Thoracic aorta (tissue), 2 donors: ENCODE measurements around the gene OR1I1. TPM values are rescaled to one million over a fixed set of nuclear protein-coding genes. Genes with fewer than 3 reads are reported as not detected.

ENCODE experiments used
- ATAC-seq: fragments of 150-250 bp; one replicate; pipeline ENCODE4 v1.8.0; 2017; ENCODE audit warnings: low read depth; ENCODE audit not compliant: insufficient number of reproducible peaks, low FRiP score
- DNase-seq: peaks from one replicate; pipeline ENCODE4 v3.0.0-alpha.2; 2020; ENCODE audit warnings: low spot score
- H3K27ac ChIP-seq, 2 donors: fragments of 200-600 bp; sonication (generic); 1 replicate in 1 of 2; 2 replicates in 1 of 2; pipeline ENCODE4 v1.5.1; 2016; ENCODE audit warnings: mild to moderate bottlenecking in 2 of 2, moderate library complexity in 2 of 2
- H3K27me3 ChIP-seq: fragments of 200-600 bp; sonication (generic); replicated peaks from 2 replicates; pipeline ENCODE4 v1.6.0; 2016; ENCODE audit warnings: mild to moderate bottlenecking; ENCODE audit not compliant: insufficient read depth
- H3K36me3 ChIP-seq: fragments of 200-600 bp; sonication (generic); one replicate; pipeline ENCODE4 v1.5.1; 2016
- H3K4me1 ChIP-seq, 2 donors: fragments of 200-600 bp; sonication (generic); 1 replicate in 1 of 2; 2 replicates in 1 of 2; pipeline versions ENCODE4 v1.5.1 to v1.6.0; 2016; ENCODE audit warnings: low read depth in 2 of 2, mild to moderate bottlenecking in 1 of 2; ENCODE audit not compliant: control insufficient read depth in 1 of 2
- H3K4me3 ChIP-seq: fragments of 200-600 bp; sonication (generic); 2 replicates; pipeline ENCODE4 v1.5.1; 2016; ENCODE audit warnings: mild to moderate bottlenecking
- H3K9me3 ChIP-seq: fragments of 200-600 bp; sonication (generic); 2 replicates; pipeline ENCODE4 v1.5.1; 2016
- total RNA-seq, 2 donors: library from RNA; depleted of rRNA; stranded (reverse); fragments of >200 nt; gene quantifications; one replicate each; pipeline versions ENCODE4 v1.1.0 to v1.2.3, GENCODE V29; 2016
- TF ChIP-seq, protein P1 (sequence below): fragments of 200-600 bp; sonication (generic); IDR thresholded peaks from one replicate; pipeline ENCODE4 v1.5.1; 2019; ENCODE audit warnings: antibody characterized with exemption

Gene OR1I1
- total RNA-seq, 2 donors from 2014 or later = not detected

DNA sequence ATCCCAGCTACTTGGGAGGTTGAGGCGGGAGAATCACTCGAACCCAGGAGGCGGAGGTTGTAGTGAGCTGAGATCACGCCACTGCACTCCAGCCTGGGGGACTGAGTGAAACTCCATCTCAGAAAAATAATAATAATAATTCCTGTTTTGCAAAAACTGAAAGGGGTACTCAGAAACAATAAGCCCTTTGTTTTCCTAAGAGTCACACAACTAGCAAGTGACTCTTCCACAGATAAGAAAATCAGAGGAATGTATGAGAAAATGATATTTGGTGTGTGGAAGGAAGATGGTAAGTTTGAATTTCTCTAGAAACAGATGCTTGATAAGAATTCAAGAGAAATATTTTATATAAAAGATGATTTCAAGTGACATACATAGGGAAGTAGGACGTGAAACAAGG is 60.3 kb downstream of the OR1I1 start:
- ATAC-seq (no peak), DNase-seq (no peak)
- TF ChIP-seq, protein P1, sequence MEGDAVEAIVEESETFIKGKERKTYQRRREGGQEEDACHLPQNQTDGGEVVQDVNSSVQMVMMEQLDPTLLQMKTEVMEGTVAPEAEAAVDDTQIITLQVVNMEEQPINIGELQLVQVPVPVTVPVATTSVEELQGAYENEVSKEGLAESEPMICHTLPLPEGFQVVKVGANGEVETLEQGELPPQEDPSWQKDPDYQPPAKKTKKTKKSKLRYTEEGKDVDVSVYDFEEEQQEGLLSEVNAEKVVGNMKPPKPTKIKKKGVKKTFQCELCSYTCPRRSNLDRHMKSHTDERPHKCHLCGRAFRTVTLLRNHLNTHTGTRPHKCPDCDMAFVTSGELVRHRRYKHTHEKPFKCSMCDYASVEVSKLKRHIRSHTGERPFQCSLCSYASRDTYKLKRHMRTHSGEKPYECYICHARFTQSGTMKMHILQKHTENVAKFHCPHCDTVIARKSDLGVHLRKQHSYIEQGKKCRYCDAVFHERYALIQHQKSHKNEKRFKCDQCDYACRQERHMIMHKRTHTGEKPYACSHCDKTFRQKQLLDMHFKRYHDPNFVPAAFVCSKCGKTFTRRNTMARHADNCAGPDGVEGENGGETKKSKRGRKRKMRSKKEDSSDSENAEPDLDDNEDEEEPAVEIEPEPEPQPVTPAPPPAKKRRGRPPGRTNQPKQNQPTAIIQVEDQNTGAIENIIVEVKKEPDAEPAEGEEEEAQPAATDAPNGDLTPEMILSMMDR = no peak
- no peaks in the 10 kb centered on the region for H3K9me3 ChIP-seq
- no peaks in the 10 kb centered on the region for H3K4me1 ChIP-seq
- no peak overlapping the region for H3K27ac ChIP-seq
- H3K27me3 ChIP-seq = no peaks in the 10 kb centered on the region
- no peak overlapping the region for H3K4me3 ChIP-seq
- no peaks in the 10 kb centered on the region for H3K36me3 ChIP-seq

Other genes with a start within 250 kb of the OR1I1 start
- not detected for gene OR7A5, start 247.0 kb upstream of the OR1I1 start, total RNA-seq
- not detected for gene OR7C1, start 247.0 kb upstream of the OR1I1 start, total RNA-seq
- gene OR7A10, start 233.3 kb upstream of the OR1I1 start, total RNA-seq = not detected
- gene OR7A17, start 196.1 kb upstream of the OR1I1 start, total RNA-seq = not detected
- not detected for gene OR7C2, start 140.7 kb upstream of the OR1I1 start, total RNA-seq
- gene SLC1A6, start 102.3 kb upstream of the OR1I1 start, total RNA-seq = not detected
- under 1 TPM in 1 of 2 donors, not detected in 1; 0.54 TPM for gene CASP14, start 32.7 kb upstream of the OR1I1 start, total RNA-seq
- gene SYDE1, start 25.2 kb downstream of the OR1I1 start, total RNA-seq = 10 to 100 TPM; 46.6 to 83.3 TPM
- 100 to 1,000 TPM; 289 to 448 TPM for gene NOTCH3, start 118.8 kb downstream of the OR1I1 start, total RNA-seq
- 1 to 10 TPM in 1 of 2 donors, not detected in 1; 1.2 TPM for gene EPHX3, start 150.2 kb downstream of the OR1I1 start, total RNA-seq